ENCODE data around the gene ALOXE3.
"Not testable (repeated sequence)": the region's sequence is repeated elsewhere in the genome, so short reads cannot be mapped to it uniquely, and the experiment has no call there.

ALOXE3 gene

GRCh38 chr17:8063761-8064534, 54.4 kb downstream of the ALOXE3 start:
- Mint-ChIP-seq H3K4me3 (no peak overlapping the region), H3K27ac (no peak overlapping the region), H3K4me1 (ENCODE audit: low read depth) (peaks cover 7% of the 10 kb centered on the region), H3K9me3 (no peaks in the 10 kb centered on the region), H3K36me3 (ENCODE audit: low read depth) (no peaks in the 10 kb centered on the region), H3K27me3 (ENCODE audit: low read depth) (peaks cover 52% of the 10 kb centered on the region)
- DNase-seq (ENCODE audit: low spot score), result no peak

DNA sequence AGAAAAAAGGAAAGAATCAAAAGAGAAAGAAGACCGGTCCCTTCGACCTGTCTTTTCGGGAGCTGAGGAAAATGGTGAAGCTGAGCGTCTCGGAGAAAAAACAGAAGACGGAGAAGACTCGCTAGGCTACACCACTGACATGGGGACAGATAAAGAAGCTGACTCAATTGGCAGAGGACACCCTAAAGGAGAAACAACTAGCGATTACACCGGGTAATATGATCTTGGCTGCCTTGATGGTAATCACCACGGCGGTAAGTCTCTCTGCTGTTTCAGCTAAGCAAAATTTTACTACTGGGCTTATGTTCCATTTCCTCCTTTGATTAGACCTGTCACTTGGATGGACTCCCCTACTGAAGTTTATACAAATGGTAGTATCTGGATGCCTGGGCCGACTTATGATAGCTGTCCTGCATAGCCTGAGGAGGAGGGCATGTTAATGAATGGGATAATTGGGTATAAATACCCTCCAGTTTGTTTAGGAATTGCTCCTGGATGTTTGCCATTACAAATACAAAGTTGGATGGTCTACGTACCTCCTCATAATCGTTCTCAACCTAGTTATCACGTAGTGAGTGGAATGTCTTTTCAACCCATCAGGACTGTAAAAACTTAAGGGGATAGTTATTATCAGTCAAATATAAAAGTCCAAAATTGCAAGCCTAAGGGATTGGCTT, 55.4 kb downstream of the ALOXE3 start:
- Mint-ChIP-seq H3K27ac (no peak overlapping the region), H3K4me3 (no peak overlapping the region), H3K36me3 (ENCODE audit: low read depth) (no peaks in the 10 kb centered on the region), H3K9me3 (no peaks in the 10 kb centered on the region), H3K27me3 (ENCODE audit: low read depth) (peaks cover 52% of the 10 kb centered on the region), H3K4me1 (ENCODE audit: low read depth) (peaks cover 10% of the 10 kb centered on the region)
- no peak for DNase-seq (ENCODE audit: low spot score)

DNA sequence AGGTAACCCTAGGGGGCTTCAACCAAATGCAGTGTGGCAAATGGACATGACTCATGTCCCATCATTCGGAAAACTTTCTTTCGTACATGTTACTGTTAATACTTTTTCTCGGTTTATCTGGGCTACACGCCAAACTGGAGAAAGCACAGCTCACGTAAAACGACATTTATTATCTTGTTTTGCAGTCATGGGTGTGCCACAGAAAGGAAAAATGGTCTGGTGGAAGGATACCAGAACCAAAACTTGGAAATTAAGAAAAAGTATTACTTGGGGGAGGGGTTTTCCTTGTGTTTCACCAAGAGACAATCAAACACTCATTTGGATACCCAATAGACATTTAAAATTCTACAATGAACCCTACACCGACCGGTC, 55.9 kb downstream of the ALOXE3 start:
- Mint-ChIP-seq H3K4me3 (no peak overlapping the region), H3K4me1 (ENCODE audit: low read depth) (peaks cover 10% of the 10 kb centered on the region), H3K9me3 (no peaks in the 10 kb centered on the region), H3K36me3 (ENCODE audit: low read depth) (no peaks in the 10 kb centered on the region), H3K27me3 (ENCODE audit: low read depth) (peaks cover 54% of the 10 kb centered on the region), H3K27ac (no peak overlapping the region)
- DNase-seq (ENCODE audit: low spot score), result no peak

GRCh38 chr17:8061851-8062250, 56.5 kb downstream of the ALOXE3 start:
- H3K9me3 Mint-ChIP-seq; H3K4me3 Mint-ChIP-seq; DNase-seq (ENCODE audit: low spot score); H3K27ac Mint-ChIP-seq; H3K36me3 Mint-ChIP-seq (ENCODE audit: low read depth): not testable (repeated sequence)
- Mint-ChIP-seq H3K4me1 (ENCODE audit: low read depth) (peaks cover 13% of the 10 kb centered on the region), H3K27me3 (ENCODE audit: low read depth) (peaks cover 58% of the 10 kb centered on the region)

GRCh38 chr17:8060274-8060673, 58.0 kb downstream of the ALOXE3 start:
- H3K27ac Mint-ChIP-seq, result no peak overlapping the region
- H3K4me3 Mint-ChIP-seq, result no peak overlapping the region
- no peaks in the 10 kb centered on the region for H3K9me3 Mint-ChIP-seq
- peaks cover 64% of the 10 kb centered on the region for H3K27me3 Mint-ChIP-seq (ENCODE audit: low read depth)
- peak; percentile 54 for DNase-seq (ENCODE audit: low spot score)
- H3K4me1 Mint-ChIP-seq (ENCODE audit: low read depth), result peaks cover 27% of the 10 kb centered on the region
- no peaks in the 10 kb centered on the region for H3K36me3 Mint-ChIP-seq (ENCODE audit: low read depth)

- DNase-seq (ENCODE audit: low spot score), result no peak
- Mint-ChIP-seq H3K4me1 (ENCODE audit: low read depth) (peaks cover 27% of the 10 kb centered on the region), H3K4me3 (no peak overlapping the region), H3K27ac (no peak overlapping the region), H3K36me3 (ENCODE audit: low read depth) (no peaks in the 10 kb centered on the region), H3K9me3 (no peaks in the 10 kb centered on the region), H3K27me3 (ENCODE audit: low read depth) (peaks cover 60% of the 10 kb centered on the region)
Observed at GRCh38 chr17:8059131-8059530, 59.2 kb downstream of the ALOXE3 start.

DNA sequence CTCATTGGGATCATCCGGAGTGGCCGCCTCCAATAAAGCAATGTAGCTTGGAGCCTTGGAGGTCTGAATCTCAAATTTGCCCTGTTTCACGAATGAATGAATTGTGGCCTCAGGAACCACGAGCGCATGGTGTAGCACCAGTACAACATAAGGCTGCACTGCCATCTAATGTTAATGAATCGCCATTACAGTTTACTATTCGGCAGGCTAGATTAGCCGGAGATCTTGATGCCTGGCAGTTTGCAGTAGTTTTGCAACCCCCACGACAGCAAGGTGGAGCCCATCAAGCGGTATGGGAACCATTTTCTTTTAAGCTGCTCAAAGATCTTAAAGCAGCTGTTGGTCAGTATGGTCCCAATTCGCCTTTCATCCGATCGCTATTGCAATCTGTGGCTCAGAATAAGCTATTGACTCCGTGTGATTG, 60.6 kb downstream of the ALOXE3 start:
- Mint-ChIP-seq H3K4me1 (ENCODE audit: low read depth) (peaks cover 26% of the 10 kb centered on the region), H3K9me3 (no peaks in the 10 kb centered on the region), H3K4me3 (no peak overlapping the region), H3K27ac (no peak overlapping the region), H3K27me3 (ENCODE audit: low read depth) (peaks cover 53% of the 10 kb centered on the region), H3K36me3 (ENCODE audit: low read depth) (no peaks in the 10 kb centered on the region)
- peak; percentile 29 for DNase-seq (ENCODE audit: low spot score)

- Mint-ChIP-seq H3K27ac (no peak overlapping the region), H3K4me3 (no peak overlapping the region), H3K36me3 (ENCODE audit: low read depth) (no peaks in the 10 kb centered on the region)
Observed at GRCh38 chr17:8056976-8057625, 61.2 kb downstream of the ALOXE3 start.

DNA sequence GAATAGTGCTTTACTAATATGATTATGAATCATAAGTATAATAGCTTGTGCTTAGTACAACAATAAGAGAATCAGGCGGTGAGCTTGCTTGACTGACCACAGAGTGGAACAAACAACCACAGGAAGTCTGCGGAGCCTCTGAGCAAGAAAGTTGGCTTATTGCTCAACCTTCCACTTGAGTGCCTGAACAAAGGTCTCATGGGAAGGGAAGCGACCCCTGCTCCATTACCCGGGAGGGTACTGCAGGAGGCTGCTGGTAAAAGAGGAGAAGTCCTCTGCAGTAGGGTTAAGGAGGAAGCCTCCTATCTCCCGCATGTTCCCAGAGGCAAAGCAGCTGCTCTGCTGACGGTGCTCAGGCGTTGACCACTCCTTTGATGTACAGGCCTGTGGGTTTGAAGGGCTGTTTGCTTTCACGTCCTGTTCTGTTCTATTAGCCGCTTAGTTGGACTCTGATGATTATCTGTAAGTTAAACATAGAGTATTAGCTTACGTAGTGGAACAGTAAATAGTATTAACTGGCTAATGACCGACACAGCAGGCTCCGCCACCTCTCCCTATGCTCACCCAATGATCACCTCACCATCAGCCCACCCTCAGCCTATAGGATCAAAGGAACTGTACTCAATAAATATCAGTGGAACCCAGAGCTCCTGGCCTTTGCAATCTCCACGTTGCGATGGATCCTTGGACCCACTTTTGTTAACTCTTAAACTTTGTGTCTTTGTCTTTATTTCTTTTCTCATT, 61.9 kb downstream of the ALOXE3 start:
- Mint-ChIP-seq H3K4me3 (no peak overlapping the region), H3K4me1 (ENCODE audit: low read depth) (peaks cover 24% of the 10 kb centered on the region), H3K36me3 (ENCODE audit: low read depth) (no peaks in the 10 kb centered on the region), H3K27me3 (ENCODE audit: low read depth) (peaks cover 40% of the 10 kb centered on the region), H3K27ac (no peak overlapping the region), H3K9me3 (no peaks in the 10 kb centered on the region)
- DNase-seq (ENCODE audit: low spot score), result peak; percentile 58

More at GRCh38 chr17:8056976-8057625, 61.2 kb downstream of the ALOXE3 start:
- Mint-ChIP-seq H3K9me3 (no peaks in the 10 kb centered on the region), H3K27me3 (ENCODE audit: low read depth) (peaks cover 47% of the 10 kb centered on the region), H3K4me1 (ENCODE audit: low read depth) (peaks cover 24% of the 10 kb centered on the region)
- DNase-seq (ENCODE audit: low spot score), result no peak

GRCh38 chr17:8055851-8056231, 62.5 kb downstream of the ALOXE3 start:
- H3K9me3 Mint-ChIP-seq, result no peaks in the 10 kb centered on the region
- H3K36me3 Mint-ChIP-seq (ENCODE audit: low read depth), result no peaks in the 10 kb centered on the region
- no peak overlapping the region for H3K27ac Mint-ChIP-seq
- peaks cover 35% of the 10 kb centered on the region for H3K27me3 Mint-ChIP-seq (ENCODE audit: low read depth)
- DNase-seq (ENCODE audit: low spot score), result no peak
- H3K4me3 Mint-ChIP-seq, result no peak overlapping the region
- H3K4me1 Mint-ChIP-seq (ENCODE audit: low read depth), result peaks cover 24% of the 10 kb centered on the region

DNA sequence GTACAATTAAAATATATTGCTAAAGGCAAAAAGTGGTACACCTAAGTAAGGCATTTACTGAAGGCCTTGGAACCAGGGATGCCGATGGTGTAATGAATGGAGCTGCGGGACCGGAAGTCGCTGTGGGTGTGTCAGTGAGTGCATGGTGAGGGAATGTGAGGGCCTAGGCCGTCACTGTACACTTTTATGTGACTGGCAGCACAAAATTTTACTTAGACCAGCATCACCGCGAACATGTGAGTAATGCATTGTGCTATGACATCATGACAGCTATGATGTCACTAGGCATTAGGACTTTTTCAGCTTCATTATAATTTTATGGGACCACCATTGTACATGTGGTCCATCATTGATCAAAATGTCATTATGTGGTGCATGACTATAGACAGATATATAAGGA, 64.7 kb downstream of the ALOXE3 start:
- Mint-ChIP-seq H3K4me3 (no peak overlapping the region), H3K27me3 (ENCODE audit: low read depth) (peaks cover 17% of the 10 kb centered on the region), H3K27ac (no peak overlapping the region), H3K9me3 (no peaks in the 10 kb centered on the region), H3K4me1 (ENCODE audit: low read depth) (peaks cover 17% of the 10 kb centered on the region), H3K36me3 (ENCODE audit: low read depth) (no peaks in the 10 kb centered on the region)
- DNase-seq (ENCODE audit: low spot score), result no peak

GRCh38 chr17:8052256-8053252, 65.8 kb downstream of the ALOXE3 start:
- Mint-ChIP-seq H3K4me1 (ENCODE audit: low read depth) (peaks cover 17% of the 10 kb centered on the region), H3K27ac (no peak overlapping the region), H3K9me3 (no peaks in the 10 kb centered on the region), H3K4me3 (no peak overlapping the region), H3K36me3 (ENCODE audit: low read depth) (no peaks in the 10 kb centered on the region), H3K27me3 (ENCODE audit: low read depth) (peaks cover 14% of the 10 kb centered on the region)
- DNase-seq (ENCODE audit: low spot score), result no peak

DNA sequence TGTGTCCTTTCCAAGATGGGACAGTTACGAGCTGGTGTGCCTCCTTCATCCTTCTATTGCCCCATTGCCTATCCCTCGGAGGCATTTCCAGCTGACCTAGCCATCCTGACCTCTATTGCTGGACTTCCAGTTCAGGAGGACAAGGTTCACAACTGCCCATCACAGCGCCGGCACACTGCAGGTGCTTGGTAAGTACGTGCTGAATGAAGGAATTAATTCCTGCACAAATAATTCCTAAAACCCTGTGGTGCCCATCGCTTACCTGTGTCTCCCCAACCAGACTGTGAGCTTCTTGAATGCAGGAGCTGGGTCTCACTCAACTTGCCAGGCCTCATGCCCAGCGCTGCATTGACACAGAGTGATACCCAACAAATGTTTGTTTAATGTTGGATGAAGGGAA, 66.5 kb downstream of the ALOXE3 start:
- no peaks in the 10 kb centered on the region for H3K36me3 Mint-ChIP-seq (ENCODE audit: low read depth)
- no peak for DNase-seq (ENCODE audit: low spot score)
- no peaks in the 10 kb centered on the region for H3K9me3 Mint-ChIP-seq
- H3K27me3 Mint-ChIP-seq (ENCODE audit: low read depth), result peaks cover 10% of the 10 kb centered on the region
- no peak overlapping the region for H3K27ac Mint-ChIP-seq
- no peak overlapping the region for H3K4me3 Mint-ChIP-seq
- H3K4me1 Mint-ChIP-seq (ENCODE audit: low read depth), result peaks cover 13% of the 10 kb centered on the region
